Fibroblast of the aortic adventitia (primary cell): ENCODE results near the gene BEGAIN. TPM values are rescaled to one million over a fixed set of nuclear protein-coding genes. Genes with fewer than 3 reads are reported as not detected.
"Not testable (repeated sequence)": the region's sequence is repeated elsewhere in the genome, so short reads cannot be mapped to it uniquely, and the experiment has no call there.

Source experiments
- DNase-seq: peaks from one replicate; pipeline ENCODE4 v3.0.0-alpha.2; 2010; ENCODE audit warnings: low read depth
- H3K4me3 ChIP-seq: 2 replicates; pipeline ENCODE4 v1.5.1; 2011; ENCODE audit warnings: low read depth, mild to moderate bottlenecking, control low read depth, low read length, moderate library complexity
- CTCF ChIP-seq: IDR thresholded peaks from 2 replicates; pipeline ENCODE4 v1.5.1; 2011; ENCODE audit warnings: mild to moderate bottlenecking, low read length, control low read depth, inconsistent platforms; ENCODE audit not compliant: insufficient read depth
- total RNA-seq: library from RNA; depleted of rRNA; stranded (reverse); fragments of >200 nt; gene quantifications from 2 replicates; pipeline ENCODE4 v1.2.3, GENCODE V29; 2012; ENCODE audit warnings: low replicate concordance

Gene BEGAIN
- total RNA-seq, 1 donor: 0.18 TPM

GRCh38 chr14:100526057-100526456 is 61.2 kb downstream of the BEGAIN start:
- no peak for TF ChIP-seq CTCF
- DNase-seq: no peak
- H3K4me3 ChIP-seq: no peak overlapping the region

GRCh38 chr14:100525615-100526014 is 61.6 kb downstream of the BEGAIN start:
- DNase-seq: no peak
- no peak for TF ChIP-seq CTCF
- H3K4me3 ChIP-seq: no peak overlapping the region

- DNase-seq: no peak
- TF ChIP-seq CTCF: peak; percentile 24
- H3K4me3 ChIP-seq: no peak overlapping the region
Observed at GRCh38 chr14:100524933-100525243, 62.3 kb downstream of the BEGAIN start.

GRCh38 chr14:100524233-100524932 is 62.8 kb downstream of the BEGAIN start:
- H3K4me3 ChIP-seq: no peak overlapping the region
- TF ChIP-seq CTCF: no peak
- no peak for DNase-seq

GRCh38 chr14:100523843-100524169 is 63.4 kb downstream of the BEGAIN start:
- no peak for DNase-seq
- H3K4me3 ChIP-seq: no peak overlapping the region
- TF ChIP-seq CTCF: no peak

GRCh38 chr14:100523131-100523842 is 63.9 kb downstream of the BEGAIN start:
- no peak for TF ChIP-seq CTCF
- H3K4me3 ChIP-seq: no peak overlapping the region
- DNase-seq: no peak

- DNase-seq: peak; percentile 37
- no peak overlapping the region for H3K4me3 ChIP-seq
- TF ChIP-seq CTCF: no peak
Observed at GRCh38 chr14:100522616-100523099, 64.6 kb downstream of the BEGAIN start.

- DNase-seq, H3K4me3 ChIP-seq: not testable (repeated sequence)
Observed at GRCh38 chr14:100506053-100506452, 81.2 kb downstream of the BEGAIN start.
